HG03139 (cell line): ENCODE data around the gene ILDR1.
A peak's percentile ranks its signal among the peaks of the same experiment; 100 is the strongest.

Experiments used
- ATAC-seq: cut with Tn5 transposase; IDR thresholded peaks from one replicate; pipeline ENCODE4 v1.9.1; 2021; ENCODE audit not compliant: unreplicated experiment

The ILDR1 gene

DNA sequence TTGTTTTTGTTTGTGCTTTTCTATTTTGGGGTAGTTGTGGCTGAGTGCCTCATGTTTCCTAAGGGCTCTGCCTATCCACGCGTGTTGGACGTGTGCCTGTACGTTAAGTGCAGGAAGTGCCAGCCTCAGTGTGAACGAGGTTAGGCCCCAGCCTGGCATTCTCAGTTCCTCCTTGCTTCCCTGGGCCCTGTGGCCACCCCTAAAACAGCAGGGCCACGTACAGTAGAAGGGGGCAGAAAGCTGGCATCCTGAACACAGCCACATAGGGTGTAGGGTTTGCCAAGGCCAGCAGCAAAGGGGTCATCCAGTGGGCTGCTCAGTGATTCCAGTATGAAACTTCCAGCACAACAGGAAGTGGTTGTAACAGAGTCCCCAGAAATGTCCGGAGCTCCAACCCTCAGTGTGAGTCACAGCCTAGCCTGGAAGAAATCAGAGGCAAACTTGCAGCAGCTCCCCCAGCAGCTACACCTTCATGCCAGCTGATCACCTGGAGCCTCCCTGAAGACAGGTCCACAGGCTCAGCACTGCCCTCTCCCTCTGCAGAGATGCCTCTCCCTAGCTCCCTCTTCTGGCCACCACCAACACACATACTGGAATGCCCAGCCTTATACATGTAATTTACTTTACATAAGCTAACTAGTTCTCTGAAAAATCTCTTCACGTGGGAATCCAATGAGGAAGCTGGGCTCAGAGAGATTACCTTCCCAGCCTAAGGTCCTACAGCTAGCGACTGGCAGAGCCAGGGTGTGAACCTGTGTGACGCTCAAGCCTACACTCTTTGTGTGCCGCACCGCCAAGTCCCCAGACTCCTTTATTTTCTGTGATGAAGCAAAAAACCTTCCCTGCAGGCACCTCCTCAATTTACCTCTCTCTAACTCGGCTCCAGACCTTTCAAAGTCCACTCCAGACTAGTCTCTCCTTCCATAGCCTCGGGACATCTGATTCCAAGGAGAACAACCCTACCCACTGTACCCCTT is 26.6 kb downstream of the ILDR1 start:
- ATAC-seq: no peak

DNA sequence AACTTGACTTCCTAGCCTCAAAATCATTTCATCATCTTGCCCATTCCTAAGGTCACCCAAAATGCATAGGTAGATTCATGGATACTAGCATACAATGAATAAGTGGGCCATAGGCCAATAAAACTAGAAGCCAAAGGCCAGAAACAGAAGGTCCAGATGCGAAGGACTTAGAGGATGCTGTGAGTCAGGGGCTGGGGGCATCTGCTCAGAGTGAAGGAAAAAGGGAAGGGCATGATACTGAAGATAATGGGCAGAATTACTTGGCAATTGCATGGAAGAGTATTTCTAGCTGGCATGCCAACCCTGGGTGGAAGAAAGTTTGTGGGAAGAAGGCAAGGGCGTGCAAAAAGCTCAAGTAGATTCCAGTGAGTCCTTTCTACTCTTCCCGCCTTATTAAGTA is 27.5 kb downstream of the ILDR1 start:
- no peak for ATAC-seq

DNA sequence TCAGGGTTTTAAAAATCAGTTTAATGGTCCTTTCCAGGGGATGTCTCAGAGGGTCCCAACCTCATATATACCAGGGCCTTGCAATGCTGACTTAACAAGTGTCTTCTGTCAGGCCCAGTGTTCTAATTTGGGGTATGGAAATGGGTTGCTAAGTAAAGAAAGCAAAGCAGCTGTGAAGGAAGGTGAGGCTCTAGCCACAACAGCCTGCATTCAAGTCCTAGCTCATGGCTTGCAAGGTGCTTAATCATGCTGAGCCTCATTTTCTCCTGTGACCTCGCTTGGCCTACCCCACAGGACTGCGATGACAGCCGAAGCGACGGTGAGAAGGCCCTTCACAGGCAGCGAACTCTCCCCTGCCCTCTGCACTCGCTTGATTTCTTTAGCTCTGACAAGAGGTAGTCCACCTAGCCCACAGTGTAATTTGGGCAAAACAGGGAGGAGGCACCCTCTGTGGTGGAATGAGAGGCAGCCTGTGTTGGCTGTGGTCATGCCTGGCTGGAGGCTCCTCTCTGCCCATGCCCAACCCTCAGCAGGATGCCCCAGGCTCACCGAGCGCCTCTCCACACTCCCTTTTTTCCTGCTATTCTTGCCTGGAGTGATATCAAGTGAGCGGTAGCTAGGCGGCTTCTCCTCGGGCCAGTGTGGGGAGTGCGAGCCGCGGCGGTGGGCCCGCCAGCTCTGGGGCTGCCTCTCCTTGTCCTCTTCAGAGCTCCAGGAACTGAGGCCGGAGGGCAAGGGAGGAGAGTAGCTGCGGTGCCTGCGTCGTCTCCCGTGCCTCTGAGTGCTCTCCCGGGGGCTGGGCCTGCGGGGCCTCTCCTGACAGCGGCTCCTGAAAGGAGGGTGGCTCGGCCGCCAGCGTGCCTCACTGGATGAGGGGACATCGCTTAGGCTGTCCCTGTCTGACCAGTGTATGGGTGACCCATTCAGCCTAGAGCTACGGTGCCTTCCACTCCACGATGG is 29.2 kb downstream of the ILDR1 start:
- peak; percentile 50 for ATAC-seq

DNA sequence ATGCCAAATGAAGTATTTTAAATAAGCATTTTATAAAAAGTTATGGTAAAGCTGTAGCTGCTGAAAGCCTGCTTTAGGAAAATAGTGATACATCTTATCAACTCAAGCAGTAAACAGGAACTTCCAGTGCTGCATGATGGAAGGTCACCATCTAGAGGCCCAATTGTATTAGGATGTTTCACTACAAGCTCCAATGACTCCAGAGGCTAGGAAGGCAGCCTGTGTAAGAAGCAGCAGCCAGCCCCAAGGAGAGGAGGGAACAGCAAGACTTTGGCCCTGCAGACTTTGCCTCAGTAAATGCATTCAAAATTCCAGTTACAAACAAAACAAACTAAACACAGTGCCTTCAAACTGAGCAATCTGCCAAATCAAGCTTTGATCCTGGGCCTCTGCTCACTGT is 32.1 kb downstream of the ILDR1 start:
- ATAC-seq: no peak

DNA sequence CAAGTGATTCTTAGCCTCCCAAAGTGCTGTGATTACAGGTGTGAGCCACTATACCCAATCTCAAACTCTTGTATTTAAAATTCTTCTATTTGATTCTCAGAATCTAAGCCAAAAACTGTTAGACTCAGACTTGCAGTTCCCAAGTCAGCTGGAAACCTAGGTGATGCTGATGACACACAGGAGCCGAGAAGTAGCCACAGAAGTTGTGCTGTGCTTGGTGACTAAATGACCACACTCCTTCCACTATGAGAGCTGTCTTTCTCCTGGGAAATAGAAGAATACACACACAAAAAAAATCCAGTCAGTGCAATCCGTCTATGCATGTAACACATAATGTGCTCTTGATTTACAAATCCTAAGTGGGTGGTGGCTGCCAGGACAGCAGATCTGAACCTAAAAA is 33.9 kb downstream of the ILDR1 start:
- no peak for ATAC-seq

DNA sequence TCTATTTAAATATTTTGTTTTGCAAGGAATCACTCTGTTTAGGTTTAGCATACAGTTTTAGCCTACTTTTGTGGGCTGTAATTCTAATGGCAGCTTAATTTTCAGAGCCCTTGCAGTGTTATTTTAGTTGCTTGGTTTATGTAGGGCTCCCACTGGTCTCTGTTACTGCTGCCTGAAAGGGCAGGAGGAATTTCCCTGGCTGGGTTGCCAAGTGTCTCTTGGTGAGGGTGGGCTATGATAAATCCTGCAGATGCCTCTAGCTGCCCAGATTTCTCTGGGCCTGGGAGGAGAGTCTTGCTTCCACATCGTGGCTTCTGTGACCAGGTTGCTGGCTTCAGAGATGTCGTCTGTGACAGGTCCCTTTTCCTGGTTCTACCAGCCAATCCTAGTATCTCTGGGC is 36.2 kb downstream of the ILDR1 start:
- ATAC-seq: no peak

DNA sequence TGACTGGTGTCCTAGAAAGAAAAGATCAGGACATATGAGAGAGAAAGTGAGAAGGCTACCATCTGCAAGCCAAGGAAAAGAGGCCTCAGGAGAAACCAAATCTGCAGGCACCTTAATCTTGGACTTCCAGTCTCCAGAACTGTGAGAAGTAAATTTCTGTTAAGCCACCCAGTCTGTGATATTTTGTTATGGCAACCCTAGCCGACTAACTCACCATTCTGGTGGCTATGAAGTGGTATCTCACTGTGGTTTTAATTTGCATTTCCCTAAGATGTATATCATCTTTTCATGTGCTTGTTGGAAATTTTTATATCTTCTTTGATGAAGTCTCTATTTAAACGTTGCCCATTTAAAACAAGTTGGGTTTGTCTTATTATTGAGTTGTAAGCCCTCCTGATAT is 40.6 kb downstream of the ILDR1 start:
- no peak for ATAC-seq

DNA sequence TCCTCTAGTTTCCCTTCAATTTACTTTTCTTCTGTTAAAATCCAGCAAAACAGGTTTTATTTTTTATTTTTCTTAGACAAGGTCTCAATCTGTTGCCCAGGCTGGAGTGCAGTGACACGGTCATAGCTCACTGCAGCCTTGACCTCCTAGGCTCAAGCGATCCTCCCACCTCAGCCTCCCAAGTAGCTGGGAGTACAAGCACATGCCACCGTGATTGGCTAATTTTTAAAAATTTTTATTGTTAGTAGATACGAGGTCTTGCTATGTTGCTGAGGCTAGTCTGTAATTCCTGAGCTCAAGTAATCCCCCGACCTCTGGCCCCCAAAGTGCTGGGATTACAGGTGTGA is 41.6 kb downstream of the ILDR1 start:
- no peak for ATAC-seq

DNA sequence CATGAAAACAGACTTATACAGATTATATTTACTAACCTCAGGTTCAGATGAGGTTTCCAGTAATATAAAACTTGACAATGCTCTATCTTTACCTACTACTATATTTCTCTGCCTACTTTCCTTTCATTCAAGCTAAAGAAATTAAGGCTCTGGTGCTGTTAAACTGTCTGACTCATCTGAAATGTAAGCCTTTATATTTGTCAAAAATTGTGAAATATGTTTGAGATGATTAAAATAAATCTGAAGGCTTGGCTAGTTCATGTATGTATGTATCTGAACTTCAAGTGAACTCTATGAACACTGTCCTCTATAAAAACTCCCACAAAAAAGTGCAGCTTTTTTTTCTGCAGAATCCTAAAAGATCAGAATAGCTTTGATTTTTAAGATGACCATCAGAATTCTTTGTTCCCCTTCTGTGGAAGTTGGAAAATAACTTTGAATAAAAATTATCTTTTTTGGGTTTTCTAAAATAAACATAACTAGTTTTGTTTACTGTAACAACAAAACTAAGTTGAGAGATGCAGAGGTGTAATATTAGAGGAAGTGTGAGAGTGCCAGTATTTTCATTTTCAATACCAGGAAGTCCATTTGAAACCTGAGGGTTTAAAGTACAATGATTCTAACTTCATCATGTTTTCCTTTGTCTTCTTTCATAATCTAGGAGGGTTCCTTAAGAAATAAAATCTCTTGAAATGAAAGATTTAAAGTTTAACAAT is 42.2 kb downstream of the ILDR1 start:
- no peak for ATAC-seq

DNA sequence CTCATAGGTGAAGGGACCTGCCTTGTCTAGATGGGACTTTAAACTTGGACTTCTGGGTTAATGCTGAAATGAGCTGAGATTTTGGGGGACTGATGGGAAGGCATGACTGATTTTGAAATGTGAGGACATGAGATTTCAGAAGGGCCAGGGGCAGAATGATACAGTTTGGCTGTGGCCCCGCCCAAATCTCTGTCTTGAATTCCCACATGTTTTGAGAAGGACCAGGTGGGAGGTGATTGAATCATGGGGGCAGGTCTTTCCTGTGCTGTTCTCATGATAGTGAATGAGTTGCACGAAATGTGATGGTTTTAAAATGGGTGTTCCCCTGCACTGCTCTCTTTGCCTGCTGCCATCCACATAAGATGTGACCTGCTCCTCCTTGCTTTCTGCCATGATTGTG is 42.8 kb downstream of the ILDR1 start:
- ATAC-seq: no peak

DNA sequence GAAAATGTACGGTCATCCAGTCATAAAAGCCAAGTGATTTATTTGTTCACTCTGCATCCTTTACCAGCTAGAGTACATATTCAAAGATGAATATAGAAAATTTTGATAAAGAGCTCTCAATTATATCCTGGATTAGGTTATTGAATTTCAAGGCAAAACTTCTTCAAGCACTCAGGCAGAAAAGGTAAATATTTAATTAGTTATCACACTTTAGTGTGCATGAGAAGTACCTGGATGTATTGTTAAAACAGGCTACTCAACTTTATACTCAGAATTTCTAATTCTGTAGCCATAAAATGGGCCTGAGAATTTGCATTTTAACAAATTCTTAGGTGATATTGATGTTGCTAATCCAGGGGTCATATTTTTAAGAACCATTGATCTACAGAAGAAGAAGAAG is 45.3 kb downstream of the ILDR1 start:
- no peak for ATAC-seq

DNA sequence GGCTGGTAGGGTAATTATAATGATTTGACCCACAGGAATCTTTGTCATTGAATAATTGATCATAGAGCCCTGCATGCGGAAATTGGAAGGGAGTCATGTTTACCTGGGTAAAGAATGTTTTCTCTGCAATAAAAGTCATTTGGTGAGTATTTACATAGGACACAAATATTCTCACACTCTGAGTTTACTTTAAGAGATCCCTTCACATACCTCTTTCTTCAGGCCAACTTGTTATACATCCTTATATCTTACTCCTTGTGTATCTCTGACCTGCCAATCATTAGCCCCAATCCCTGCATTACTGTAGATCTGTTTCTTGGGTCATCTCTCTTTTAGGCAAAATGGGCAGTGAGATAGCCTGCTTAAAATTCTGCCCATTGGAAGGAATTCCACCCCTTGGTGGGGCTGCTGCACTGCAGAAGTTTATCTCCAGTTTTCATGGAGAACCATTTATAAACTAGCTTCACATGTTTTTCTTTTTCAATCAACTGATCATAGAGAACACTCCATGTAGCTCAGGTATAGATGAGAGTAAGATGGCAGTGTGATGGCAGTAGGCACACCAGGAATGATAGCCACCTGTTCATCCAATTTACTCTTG is 46.2 kb downstream of the ILDR1 start:
- ATAC-seq: no peak

DNA sequence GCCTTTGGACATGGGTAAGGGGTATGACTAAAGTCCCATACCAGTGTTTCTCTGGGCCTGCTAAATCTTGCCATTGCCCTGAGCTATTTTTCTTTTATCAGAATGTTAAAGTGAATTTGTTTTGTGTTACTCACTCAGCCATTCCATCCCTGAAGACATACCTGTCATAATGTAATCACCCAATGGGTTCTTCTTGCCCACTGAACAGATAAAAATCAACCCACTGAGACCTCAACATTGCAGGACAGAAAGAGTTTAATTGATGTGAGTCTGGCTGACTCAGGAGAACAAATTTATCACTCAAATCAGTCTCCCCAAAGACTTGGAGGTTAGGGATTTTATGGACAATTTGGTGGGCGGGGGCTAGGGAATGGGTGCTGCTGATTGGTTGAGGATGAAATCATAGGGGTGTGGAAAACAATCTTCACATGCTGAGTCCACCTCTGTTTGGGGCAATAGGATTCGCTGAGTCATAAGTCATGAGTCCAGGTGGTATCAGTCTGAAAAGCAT is 47.4 kb downstream of the ILDR1 start:
- no peak for ATAC-seq

DNA sequence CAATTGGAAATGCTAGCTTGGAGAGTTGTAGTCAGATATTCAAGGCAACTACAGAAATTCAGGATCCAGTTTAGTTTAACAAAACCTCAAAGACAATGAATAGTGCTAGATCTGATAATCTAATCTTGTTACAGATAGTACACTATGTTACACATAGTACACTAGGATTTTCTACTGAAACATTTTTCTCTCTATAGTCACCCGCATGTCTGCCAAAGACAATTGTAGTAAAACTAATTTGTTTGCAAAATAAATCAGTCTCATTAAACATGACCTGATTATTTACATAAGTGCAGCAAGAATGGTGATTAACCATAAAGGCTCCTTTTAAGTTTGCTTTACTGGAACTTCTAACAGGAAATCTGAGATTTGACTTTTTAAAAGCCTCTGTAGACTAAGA is 52.0 kb downstream of the ILDR1 start:
- no peak for ATAC-seq

DNA sequence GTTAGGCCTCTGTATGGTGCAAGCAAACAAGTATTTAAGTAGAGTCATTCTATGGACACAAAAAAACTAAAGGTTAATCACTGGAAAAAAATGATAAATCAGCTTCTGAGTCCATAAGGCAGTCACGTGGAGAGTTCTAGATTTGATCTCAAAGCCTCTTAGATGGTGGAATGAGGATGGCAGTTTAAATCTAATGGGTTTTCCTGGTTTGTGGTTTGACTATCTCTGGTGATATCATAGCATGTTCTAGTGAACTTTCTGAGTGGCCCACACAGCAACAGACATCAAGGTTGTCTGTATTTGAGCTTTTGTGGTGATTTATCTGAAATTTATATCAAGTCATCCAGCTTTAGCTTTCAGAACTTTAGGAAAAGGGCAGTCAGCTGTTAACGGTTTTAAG is 52.4 kb downstream of the ILDR1 start:
- no peak for ATAC-seq

DNA sequence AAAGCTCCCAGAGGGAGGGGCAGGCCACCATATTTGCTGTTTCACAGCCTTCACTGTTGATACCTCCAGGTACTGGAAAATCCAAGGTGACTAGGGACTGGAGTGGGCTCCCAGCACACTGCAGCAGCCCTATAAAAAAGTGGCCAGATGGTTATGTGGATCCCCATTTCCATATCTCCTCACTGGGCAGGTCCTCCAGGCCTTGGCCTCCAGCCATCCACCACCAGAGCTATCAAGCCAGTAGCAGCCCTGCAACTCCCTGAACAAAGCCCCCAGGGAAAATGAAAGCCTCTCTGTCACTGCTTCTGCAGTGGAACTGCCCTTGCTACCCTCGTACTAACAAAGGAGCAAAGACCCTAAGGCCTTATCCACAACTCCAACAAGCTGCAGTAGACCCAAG is 58.4 kb downstream of the ILDR1 start:
- no peak for ATAC-seq

DNA sequence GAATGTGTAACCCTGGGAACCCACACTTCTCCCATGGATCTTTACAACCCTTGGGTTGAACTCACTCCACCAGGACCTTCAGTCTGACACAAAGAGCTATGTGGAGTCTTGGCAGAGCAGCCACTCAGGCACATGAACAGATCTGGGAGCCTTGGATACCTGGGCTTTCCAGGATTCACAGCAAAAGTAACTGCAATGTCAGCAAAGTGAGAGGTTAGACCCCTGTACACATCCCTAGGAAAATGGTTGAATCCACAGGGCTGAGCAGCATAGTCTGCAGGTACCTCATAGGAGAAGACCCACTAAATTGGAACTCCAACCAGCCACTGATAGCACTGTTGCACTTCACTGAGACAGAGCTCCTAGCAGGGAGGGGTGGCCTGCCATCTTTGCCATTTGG is 59.6 kb downstream of the ILDR1 start:
- no peak for ATAC-seq

DNA sequence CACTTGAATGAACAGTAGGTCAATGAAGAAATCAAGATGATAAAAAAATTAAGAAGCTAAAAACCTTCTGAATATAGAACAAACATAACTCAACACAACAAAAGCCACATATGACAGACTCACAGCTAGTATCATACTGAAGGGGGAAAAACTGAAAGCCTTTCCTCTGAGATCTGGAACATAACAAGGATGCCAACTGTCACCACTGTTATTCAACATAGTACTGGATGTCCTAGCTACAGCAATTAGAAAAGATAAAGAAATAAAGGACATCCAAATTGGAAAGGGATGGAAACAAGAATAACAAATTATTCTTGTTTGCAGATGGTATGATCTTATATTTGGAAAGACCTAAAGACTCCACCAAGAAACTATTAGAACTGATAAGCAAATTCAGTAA is 60.8 kb downstream of the ILDR1 start:
- no peak for ATAC-seq

DNA sequence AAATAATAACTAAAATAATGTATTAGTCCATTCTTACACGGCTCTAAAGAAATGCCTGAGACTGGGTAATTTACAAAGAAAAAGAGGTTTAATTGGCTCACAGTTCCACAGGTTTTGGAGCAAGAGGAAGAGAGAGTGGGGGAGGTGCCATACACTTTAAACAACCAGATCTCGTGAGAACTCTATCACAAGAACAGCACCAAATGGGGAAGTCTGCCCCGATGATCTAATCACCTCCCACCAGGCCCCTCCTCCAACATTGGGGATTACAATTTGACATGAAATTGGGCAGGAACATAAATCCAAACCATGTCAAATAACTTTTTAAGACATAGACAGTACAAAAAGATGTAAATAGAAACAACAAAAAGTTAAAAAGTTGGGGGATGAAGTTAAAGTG is 63.2 kb downstream of the ILDR1 start:
- no peak for ATAC-seq

DNA sequence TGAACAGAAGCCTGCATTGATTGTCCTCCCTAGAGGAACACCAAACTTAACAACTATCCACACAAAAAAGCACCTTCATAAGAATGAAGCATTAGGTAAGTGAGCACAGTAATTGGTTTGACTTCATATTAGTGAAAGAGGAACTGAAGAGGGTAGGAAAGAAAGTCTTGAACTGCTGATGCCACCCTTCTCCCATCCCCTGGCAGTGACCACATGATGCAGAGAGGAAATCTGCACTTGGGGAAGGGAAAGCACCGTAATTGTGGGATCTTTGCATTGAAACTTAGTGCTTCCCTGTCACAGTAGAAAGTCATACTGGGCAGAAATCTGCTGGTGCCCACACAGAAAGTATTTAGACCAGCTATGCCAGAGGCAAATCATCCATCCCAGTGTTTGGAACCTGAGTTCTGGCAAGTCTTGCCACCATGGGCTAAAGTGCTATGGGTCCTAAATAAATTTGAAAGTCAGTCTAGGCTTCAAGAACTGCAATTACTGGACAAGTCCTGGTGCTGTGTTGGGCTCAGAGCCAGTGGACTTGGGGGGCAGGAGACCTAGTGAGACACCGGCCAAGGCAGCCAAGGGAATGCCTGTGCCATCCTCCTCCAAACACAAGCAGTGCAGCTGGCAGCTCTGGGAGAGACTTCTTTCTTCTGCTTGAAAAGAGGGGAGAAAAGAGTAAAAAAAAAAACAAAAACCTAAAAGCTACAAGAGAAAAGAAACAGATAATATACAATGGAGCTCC is 64.2 kb downstream of the ILDR1 start:
- no peak for ATAC-seq
